Measurements from ENCODE around the gene CCDC170. TPM values are rescaled to one million over a fixed set of nuclear protein-coding genes. Genes with fewer than 3 reads are reported as not detected.

CCDC170 gene
- total RNA-seq, 4 donors from 2014 or later, result 1.5 to 6.2 (median 5.2) TPM; not detected in 1

- no peaks in the 10 kb centered on the region for H3K9me3 ChIP-seq
- WGBS, 2 donors (ENCODE audit: low coverage in 1 of 2), result 60 to 83% methylated on average over 1 to 2 of the region's 2 CpGs
Observed at GRCh38 chr6:151666526-151666925, 172.7 kb downstream of the CCDC170 start.

GRCh38 chr6:151669208-151669560 is 175.4 kb downstream of the CCDC170 start:
- TF ChIP-seq CTCF (IDR thresholded peaks at IDR 0.05) (no peak), POLR2A (IDR thresholded peaks at IDR 0.05) (no peak), POLR2AphosphoS5 (IDR thresholded peaks at IDR 0.05) (no peak), EP300 (IDR thresholded peaks at IDR 0.05; ENCODE audit: low read depth) (no peak)
- intact Hi-C loops (cut with DNase I; ENCODE audit: low total_unique reads) (no loop called here), in situ Hi-C loops (cut with MboI; ENCODE audit: low pct_ligation_motif_present in 1 of 4, low pct_unique_long_range_greater_than_20kb in 1 of 4, low sequenced_read_pairs in 3 of 4) (no loop called here)
- H3K9me3 ChIP-seq, result no peaks in the 10 kb centered on the region
- H3K27ac ChIP-seq, result no peak overlapping the region
- H3K27me3 ChIP-seq, result no peaks in the 10 kb centered on the region
- WGBS, 2 donors (ENCODE audit: low coverage in 1 of 2), result 62 to 71% methylated on average over 3 of the region's 3 CpGs
- H3K36me3 ChIP-seq, result no peaks in the 10 kb centered on the region
- no peak overlapping the region for H3K4me3 ChIP-seq
- no peak for DNase-seq
- peaks cover 0 to 6% (median 0%) of the 10 kb centered on the region in 4 donors for H3K4me1 ChIP-seq

More at GRCh38 chr6:151666526-151666925, 172.7 kb downstream of the CCDC170 start:
- Histone ChIP-seq H3K36me3 (no peaks in the 10 kb centered on the region), H3K4me1 (peaks cover 0 to 20% (median 7%) of the 10 kb centered on the region in 4 donors), H3K4me3 (no peak overlapping the region), H3K27me3 (no peaks in the 10 kb centered on the region), H3K27ac (no peak overlapping the region)
- in situ Hi-C loops (cut with MboI; ENCODE audit: low pct_ligation_motif_present in 1 of 4, low pct_unique_long_range_greater_than_20kb in 1 of 4, low sequenced_read_pairs in 3 of 4), result no loop called here
- intact Hi-C loops (cut with DNase I; ENCODE audit: low total_unique reads), result no loop called here
- no peak for TF ChIP-seq POLR2A (IDR thresholded peaks at IDR 0.05)
- no peak for TF ChIP-seq CTCF (IDR thresholded peaks at IDR 0.05)
- no peak for TF ChIP-seq POLR2AphosphoS5 (IDR thresholded peaks at IDR 0.05)
- no peak for TF ChIP-seq EP300 (IDR thresholded peaks at IDR 0.05; ENCODE audit: low read depth)
- DNase-seq, result no peak

- in situ Hi-C loops (cut with MboI; ENCODE audit: low pct_ligation_motif_present in 1 of 4, low pct_unique_long_range_greater_than_20kb in 1 of 4, low sequenced_read_pairs in 3 of 4), result no loop called here
Observed at GRCh38 chr6:151670116-151670515, 176.3 kb downstream of the CCDC170 start.

More at GRCh38 chr6:151670116-151670515, 176.3 kb downstream of the CCDC170 start:
- no peak for DNase-seq
- H3K9me3 ChIP-seq, result no peaks in the 10 kb centered on the region
- WGBS, 2 donors (ENCODE audit: low coverage in 1 of 2), result 76 to 85% methylated on average over 6 to 8 of the region's 8 CpGs
- TF ChIP-seq POLR2AphosphoS5 (IDR thresholded peaks at IDR 0.05) (no peak), EP300 (IDR thresholded peaks at IDR 0.05; ENCODE audit: low read depth) (no peak), CTCF (IDR thresholded peaks at IDR 0.05) (no peak), POLR2A (IDR thresholded peaks at IDR 0.05) (no peak)
- no peaks in the 10 kb centered on the region for H3K36me3 ChIP-seq
- H3K27ac ChIP-seq, result no peak overlapping the region
- H3K4me3 ChIP-seq, result no peak overlapping the region
- peaks cover 0 to 6% (median 0%) of the 10 kb centered on the region in 4 donors for H3K4me1 ChIP-seq
- no peaks in the 10 kb centered on the region for H3K27me3 ChIP-seq
- intact Hi-C loops (cut with DNase I; ENCODE audit: low total_unique reads), result no loop called here

Small RNA genes lying within 50 kb of the gene (small RNA-seq; reads per million reads assigned to genes)
- 0 reads per million in 4 donors for gene RNU6-813P

Other genes with a start within 250 kb of the CCDC170 start
- 1 to 10 TPM; 2.4 to 9.6 (median 7.6) TPM for gene ZBTB2, start 102.5 kb upstream of the CCDC170 start, total RNA-seq
- gene RMND1, start 41.9 kb upstream of the CCDC170 start, total RNA-seq, result 10 to 100 TPM in 2 of 4 donors, 1 to 10 TPM in 2; 5.6 to 29.2 (median 17.5) TPM